Endometrium (tissue), 2 donors: ENCODE measurements around the gene EBNA1BP2.
"Not testable (repeated sequence)": the region's sequence is repeated elsewhere in the genome, so short reads cannot be mapped to it uniquely, and the experiment has no call there.

Experiments
- FAIRE-seq: peaks from 2 replicates; lab custom pipeline; 2012; peaks lifted over from hg19 to GRCh38; lab: Jason Lieb, UNC
- donor health status: control.
- donor health status: control.

EBNA1BP2 gene

DNA sequence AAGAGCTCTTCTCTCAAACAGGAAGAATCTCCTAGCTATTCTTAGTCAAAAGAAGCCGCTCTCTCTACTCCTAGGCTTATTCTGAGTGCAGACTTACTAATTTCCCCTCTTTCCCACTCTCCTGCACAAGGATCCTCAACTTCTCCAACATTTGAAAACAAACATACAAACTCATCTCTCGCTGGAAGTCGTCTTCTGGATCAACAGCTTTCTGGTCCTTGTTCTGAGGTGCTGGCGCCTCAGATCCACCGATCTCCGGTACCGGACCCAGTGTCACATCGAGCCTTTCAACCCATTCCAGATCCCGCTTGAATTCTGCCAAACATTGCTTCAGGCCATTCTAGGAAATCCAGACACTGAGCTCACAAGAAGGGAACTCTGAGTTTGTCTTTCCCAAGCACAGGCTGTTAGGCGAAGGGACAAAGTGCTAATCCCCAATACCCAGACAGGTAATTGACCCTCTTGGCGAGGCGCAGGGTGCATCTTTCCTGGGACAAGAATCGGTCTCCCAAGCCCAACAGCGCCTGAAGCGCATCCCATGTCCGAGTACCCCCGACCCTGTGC is 696 bp downstream of the EBNA1BP2 start:
- FAIRE-seq = no peak

DNA sequence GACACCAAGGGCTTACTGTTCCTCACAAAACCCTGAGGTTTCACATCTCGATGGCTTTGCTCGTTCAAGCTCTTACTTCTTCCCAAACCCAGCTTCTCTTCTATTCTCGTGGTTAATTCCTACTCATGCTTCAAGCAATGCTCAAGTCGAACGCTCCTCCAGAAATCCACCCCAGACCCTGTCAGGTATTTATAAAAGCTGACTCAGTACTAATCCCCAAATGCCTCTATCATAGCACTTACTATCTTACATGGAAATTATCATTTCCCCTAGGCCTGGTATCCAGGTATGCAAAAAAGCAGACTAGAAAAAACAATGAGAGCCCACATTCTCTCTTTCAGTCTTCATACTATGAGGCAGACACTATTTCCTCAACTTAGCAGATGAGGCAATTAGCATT is 6.3 kb downstream of the EBNA1BP2 start:
- FAIRE-seq = no peak

DNA sequence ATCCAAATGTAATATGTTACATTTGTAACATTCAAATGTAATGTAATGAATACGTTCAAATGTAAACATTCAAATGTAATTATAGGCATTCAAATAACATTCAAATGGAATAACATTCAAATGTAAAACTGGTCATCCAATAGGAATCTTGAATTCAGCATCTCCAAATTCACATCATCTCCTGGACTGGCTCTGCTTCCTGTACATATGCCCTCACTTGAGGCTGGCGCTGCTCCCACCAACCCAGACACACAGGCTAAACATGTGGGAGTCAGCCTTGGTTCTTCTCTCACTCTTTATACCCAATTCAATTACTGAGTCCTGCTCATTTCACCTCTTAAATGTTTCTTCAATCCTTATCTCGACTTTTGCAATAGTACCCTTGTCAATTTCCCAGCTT is 6.9 kb downstream of the EBNA1BP2 start:
- no peak for FAIRE-seq

DNA sequence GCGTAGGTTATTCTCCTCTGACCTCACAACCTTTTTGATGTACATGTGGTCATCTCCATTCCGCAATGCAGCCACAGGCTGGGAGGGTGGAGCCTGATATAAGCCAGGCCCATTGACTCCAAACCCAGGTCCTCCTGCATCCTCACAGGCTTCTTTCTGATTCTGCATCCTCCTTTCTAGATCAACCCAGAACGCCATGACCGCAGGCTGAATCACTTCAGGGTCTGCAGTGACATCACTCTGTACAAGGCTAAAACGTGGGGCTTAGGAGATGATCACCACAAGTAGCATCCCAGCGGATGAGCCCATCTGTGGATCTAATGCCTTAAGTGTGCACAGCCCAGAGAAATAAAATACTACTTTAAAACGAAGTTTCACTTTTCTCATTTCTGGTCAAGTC is 16.1 kb downstream of the EBNA1BP2 start:
- no peak for FAIRE-seq

DNA sequence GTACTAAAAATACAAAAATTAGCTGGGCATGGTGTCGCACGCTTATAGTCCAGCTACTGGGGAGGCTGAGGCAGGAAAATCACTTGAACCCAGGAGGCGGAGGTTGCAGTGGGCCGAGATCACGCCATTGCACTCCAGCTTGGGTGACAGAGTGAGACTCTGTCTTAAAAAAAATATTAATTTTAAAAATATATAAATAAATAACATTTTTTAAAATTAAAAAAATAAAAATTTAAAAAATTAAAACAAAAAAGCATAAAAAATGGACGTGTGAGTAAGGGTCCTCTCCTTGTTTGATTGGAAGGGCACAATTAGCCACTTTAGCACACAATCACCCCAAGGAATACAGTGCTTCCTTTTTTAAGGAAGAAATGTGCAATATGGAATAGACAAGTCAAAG is 18.6 kb downstream of the EBNA1BP2 start:
- FAIRE-seq = no peak

DNA sequence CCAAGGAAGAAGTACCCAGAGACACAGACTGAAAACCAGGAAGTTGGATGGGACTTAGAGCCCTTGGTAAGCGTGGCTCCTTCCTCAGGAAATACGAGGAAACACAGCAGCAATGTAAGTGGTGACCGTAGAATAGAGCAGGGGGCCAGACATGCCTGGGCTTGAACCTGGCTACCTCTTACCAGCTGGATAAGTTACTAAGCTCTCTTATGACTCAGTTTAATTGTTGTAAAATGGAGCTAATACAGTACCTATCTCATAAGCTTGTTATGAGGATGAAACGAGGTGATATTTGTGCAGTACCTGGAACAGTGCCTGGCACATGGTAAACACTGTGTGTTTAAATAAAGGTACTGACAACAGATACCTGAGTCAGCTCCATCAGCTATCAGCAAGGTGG is 19.2 kb downstream of the EBNA1BP2 start:
- FAIRE-seq = no peak

DNA sequence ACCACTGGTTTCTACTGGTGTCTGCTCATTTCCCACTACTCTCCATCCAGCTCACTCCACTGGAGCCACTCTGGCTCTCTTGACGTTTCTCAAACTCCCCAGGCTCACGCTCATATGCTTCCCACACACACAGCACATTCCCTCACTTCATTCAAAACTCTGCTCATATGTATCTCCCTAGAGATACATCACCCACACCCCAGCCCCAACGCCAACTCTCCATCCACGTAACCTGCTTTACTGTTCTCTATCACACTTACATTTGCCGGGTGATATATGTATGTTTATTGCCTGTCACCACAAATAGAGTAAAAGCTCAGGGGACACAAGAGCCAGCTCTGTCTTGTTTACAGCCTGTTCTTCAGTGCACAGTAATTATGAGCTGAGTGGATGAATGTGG is 22.2 kb downstream of the EBNA1BP2 start:
- FAIRE-seq = no peak

DNA sequence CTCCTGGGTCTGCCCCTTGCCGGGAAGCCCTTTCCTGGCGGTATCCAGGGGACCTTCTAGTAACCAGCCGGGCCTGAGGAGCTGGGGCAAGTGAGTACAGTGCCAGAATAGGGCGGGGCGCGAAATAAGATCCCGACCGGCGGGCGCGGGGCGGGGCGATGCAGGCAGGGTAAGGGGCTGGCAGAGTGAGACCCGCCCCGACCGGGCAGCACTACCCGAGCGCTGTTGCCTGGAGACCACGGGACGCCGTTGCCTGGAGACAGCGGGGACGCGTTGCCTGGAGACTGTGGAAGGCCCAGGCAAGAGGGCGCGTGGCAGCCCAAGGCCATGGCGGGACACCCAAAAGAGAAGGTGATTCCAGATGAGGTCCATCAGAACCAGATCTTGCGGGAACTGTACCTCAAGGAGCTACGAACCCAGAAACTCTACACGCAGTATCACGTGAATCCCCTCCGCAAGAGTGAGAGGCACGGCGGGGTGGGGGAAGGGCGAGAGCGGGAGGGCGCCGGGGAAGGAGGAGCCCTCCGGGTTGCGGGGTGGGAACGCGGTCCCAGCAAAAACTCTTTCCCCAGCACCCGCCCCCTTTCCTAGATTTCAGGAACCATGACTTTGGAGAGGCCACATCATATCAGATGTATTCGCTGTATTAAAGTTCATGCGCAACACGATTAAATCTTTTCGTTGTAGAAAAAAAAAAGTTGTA is 24.3 kb downstream of the EBNA1BP2 start:
- peak; percentile 18 for FAIRE-seq

DNA sequence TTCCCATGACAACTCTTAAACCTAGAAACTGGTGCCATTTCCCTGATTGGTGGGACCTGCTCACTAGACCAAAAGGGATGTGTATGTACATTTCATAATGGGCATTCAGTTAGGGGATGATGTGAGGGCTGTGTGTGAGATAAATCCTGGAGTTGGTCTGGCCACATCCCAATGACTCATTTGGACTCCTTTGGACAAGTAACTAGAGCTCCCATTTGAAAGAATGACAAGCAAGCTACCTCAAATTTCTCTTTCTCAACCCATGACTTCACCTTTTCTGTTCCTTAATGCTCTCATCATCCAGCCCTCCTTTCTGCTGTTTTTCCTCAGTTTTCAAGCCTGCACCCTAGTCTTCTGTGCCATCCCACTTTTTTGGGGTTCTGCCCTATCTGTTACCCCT is 27.9 kb downstream of the EBNA1BP2 start:
- no peak for FAIRE-seq

DNA sequence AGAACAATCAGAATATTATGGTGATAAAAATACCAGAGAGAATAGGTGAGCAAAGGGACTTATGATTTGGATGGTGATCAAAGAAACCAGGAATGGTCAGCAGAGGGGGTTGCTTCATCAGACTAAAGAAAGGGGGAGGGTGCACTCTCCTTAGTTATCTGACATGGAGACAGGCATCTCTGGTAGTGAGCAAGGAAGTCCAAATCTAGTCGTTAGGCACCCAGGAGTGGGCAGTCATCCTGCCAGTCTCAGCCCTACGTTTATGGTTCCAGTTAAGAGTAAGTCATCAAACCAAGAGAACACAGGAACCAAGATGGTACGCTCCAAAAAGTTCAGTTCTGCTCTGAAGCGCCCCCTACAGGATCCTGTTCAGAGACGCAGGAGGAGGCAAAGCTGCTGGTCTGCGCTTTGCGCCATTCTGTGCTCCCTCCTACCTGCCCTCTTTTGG is 28.6 kb downstream of the EBNA1BP2 start:
- no peak for FAIRE-seq

DNA sequence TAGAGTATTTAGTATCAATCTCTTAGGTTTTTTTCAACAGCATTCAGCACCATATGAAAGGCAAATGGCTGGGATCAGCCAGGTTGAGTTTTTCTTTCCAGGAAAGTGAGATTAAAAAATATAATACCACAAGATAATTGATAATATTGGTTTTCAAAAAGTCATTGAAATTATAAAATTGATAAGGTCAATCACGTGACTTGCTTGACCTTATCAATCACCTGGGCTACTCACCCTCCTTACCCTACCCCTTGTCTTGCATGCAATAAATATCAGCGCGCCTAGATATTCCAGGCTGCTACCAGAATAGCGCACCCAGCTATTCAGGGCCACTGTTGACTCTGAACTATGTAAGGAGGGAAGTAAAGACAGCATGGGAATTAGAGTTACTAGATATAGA is 31.5 kb downstream of the EBNA1BP2 start:
- no peak for FAIRE-seq

DNA sequence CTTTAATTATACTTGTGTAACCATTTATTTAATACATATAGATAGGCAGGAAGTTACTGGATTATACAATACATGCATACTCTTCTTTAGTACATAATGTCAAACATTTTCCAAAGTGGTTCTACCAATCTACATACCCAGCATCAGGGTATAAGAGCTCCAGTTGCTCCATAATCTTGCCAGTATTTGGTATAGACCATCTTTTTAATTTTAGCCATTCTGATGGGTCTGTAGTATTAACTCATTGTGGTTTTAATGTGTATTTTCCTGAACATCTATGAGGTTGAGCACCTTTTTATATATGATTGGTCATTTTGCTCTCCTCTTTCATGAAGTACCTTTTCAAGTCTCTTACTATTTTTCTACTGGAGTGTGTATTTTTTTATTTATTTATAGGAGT is 32.1 kb downstream of the EBNA1BP2 start:
- no peak for FAIRE-seq

DNA sequence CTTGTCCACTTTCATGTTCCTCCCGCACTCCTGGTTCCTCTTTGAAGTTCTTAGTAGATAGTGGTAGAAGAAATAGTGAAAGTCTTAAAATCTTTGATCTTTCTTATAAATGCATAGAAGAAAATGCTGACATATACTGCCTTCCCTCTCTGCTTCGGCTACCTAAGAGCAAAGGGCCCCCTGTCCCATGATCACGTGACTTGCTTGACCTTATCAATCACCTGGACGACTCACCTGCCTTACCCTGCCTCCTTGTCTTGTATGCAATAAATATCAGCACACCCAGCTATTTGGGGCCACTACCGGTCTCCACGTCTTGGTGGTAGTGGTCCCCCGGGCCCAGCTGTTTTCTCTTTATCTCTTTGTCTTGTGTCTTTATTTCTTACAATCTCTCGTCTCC is 32.8 kb downstream of the EBNA1BP2 start:
- not testable (repeated sequence) for FAIRE-seq

DNA sequence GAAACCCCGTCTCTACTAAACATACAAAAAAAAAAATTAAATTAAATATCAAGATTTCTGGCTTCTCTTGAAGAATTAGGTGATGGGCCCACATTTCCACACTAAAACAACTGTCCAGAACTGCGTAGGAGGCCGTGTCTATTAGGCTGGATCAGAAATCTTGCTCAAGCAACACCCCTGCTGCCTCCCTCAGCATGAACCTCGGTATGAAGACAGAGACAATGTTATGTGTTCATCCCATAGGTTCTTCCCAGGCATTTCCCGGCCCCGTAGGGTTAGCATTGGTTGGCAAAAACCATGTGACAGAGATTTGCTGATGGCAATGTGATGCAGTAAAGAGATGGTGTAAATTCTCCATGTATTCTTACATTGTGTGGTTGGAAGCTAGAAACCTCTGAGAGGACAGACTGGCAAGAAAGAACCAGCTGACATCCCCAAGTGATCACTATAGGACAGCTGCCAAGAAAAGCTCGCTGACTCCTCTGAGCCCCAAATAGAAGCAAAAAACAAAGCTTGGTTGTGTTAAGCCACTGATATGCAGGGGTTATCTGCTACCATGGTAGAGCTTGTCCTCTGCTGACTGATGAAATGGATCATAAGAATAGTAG is 34.5 kb downstream of the EBNA1BP2 start:
- no peak for FAIRE-seq

DNA sequence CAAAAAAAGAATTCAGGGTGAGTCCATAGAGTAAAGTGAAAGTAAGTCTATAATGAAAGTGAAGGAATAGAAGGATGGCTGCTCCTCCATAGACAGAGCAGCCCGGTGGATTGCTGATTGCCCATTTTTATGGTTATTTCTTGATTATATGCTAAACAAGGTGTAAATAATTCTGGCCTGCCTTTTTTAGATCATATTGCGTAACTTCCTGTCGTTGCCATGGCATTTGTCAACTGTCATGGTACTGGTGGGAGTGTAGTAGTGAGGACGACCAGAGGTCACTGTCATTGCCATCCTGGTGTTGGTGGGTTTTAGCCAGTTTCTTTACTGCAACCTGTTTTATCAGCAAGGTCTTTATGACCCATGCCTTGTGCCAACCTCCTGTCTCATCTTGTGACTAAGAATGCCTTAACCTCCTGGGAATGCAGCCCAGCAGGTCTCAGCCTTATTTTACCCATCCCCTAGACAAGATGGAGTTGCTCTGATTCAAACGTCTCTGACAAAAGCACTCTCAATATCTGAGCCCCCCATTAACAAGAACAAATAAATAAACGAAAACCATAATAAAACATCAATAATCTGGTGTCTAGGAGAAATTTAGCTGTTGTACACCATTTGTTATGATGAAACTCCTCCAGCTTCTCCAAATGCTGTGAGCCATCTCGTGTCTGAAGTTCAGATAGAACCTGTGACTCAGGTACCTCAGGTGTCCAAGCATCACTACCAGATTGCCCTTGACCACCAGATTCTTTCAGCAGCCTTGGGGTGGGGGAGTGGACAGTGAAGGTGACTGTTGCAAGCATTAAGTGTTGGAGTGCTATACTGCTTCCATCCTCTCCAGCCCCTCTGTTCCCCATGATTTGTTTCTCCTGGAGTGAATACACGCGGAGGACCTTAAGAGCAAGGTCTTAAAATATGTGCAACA is 36.0 kb downstream of the EBNA1BP2 start:
- FAIRE-seq = no peak

DNA sequence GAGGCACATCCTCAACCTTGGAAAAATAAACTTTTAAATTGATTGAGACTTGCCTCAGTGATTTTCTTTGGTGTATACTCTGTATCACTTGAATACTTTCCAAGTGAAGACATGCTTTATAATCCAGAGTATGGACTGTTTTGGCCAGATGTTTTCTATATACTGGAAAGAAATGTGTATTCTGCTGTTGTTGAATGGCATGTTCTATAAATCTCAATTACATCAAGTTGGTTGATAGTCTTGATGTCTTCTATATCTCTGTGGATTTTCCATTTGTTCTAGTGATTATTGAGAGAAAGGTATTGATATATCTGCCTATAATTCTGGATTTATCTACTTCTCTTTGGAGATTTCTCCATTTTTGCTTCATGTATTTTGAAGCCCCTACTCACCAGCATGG is 37.5 kb downstream of the EBNA1BP2 start:
- no peak for FAIRE-seq

DNA sequence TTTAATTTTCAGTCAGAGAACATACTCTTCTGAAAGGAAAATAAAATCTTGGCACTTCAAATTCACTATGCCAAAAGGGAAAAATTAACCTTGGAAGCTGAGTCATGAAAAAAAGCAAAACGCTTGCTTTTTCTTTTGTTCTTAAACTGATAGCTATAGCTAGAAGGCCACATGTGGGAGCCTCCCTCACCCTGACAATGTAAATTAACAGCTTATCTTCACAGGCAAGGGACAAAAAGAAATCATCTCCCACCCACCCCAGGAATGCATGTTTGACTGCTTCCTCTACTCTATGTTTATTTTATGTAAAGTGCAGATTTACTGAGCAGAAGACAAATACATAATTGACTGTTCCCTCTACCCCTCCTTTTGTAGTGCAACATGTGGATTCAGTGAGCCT is 38.0 kb downstream of the EBNA1BP2 start:
- no peak for FAIRE-seq

DNA sequence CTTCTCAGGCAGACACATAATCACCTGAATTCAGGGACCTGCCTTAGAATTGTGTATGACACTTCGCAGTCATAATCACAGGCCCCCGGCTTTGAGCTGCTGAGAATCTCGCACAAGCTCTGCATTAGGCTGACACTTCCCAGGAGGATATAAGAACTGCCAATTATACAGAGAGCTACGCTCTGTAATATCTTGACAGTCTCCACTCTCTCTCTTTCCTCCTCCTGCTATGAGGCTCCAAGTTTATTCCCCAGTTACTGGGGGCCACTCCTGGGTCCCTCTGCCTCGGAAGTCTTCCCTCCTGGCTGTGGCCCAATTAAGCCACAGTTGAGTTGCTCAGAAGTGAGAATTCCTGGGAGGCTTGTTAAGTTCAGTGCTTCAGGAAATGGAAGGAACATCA is 42.7 kb downstream of the EBNA1BP2 start:
- no peak for FAIRE-seq

DNA sequence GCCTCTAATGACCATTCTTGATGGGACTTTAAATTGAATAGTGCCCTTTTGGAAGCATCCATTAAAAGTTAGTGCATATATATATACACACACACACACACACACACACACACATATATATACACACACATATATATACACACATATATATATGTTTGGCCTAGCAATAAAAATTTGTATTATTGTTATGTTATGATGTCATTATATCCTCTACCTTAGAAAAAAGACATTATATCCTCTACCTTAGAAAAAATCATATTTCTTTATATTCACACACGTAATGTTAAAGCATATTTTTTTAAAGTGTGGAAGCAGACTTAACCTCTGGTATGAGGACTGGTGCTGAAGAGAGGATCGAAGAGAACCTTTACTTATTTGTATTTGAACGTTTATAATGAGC is 43.3 kb downstream of the EBNA1BP2 start:
- no peak for FAIRE-seq

DNA sequence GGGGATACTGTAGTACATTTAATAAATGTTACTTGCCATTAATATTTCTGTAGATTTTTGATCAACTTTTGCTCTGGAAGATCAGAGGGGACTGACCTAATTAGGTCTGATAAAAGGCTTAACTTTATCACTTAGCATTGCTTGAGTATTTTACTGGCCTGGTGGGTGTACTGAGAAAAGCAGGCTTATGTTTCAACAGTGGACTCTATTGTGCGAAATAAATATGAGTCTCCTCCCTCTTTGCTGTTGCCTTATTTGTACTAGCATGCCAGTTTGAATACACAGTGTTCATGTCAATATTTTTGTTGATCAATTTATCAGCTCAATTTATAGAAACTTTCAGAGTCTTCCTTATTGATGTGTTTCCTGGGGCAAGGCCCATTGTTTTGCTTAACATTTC is 49.1 kb downstream of the EBNA1BP2 start:
- FAIRE-seq = no peak

DNA sequence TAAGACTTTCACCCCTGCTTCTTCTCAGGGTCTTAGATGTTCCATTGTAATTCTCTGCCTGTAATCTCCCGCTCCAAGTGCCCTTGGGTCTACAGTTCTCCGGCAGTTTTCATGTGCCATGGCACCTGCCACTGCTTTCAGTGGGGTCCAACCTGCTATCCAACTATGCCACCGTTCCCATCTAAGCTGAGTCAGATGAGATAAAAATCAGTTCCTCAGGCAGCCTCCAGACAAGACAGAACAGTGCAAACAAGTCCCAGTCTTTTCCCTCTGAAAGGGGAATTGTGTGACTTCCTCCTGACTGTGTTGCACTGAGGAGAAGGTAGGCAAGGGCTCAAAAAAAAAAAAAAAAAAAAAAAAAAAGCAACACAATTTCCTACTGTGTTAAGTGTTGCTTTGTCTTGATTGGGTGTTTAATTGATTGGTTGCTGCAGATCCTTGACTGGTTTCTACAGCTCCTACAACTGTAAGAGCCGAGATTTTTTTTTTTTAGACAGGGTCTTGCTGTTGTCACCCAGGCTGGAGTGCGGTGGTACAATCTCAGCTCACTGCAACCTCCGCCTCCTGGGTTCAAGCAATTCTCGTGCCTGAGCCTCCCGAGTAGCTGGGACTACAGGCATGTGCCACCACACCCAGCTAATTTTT is 50.7 kb downstream of the EBNA1BP2 start:
- no peak for FAIRE-seq

DNA sequence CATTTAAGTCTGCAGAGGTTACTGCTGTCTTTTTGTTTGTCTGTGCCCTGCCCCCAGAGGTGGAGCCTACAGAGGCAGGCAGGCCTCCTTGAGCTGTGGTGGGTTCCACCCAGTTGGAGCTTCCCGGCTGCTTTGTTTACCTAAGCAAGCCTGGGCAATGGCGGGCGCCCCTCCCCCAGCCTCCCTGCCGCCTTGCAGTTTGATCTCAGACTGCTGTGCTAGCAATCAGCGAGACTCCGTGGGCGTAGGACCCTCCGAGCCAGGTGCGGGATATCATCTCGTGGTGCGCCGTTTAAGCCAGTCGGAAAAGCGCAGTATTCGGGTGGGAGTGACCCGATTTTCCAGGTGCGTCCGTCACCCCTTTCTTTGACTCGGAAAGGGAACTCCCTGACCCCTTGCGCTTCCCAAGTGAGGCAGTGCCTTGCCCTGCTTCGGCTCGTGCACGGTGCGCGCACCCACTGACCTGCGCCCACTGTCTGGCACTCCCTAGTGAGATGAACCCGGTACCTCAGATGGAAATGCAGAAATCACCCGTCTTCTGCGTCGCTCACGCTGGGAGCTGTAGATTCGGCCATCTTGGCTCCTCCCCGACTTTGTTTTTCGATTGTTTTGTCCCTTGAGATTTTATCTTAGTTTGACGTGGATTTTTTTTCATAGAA is 52.0 kb downstream of the EBNA1BP2 start:
- FAIRE-seq = not testable (repeated sequence)
